GM12878 (cell line): ENCODE measurements around the gene GLO1. TPM values are rescaled to one million over a fixed set of nuclear protein-coding genes. Genes with fewer than 3 reads are reported as not detected.

Experiments used
- ATAC-seq: fragments of 200-7000 bp; cut with Tn5 transposase; 3 replicates; pipeline ENCODE4 v1.9.1; 2020; ENCODE audit warnings: mild to moderate bottlenecking, moderate library complexity
- BruUV-seq: library from RNA; stranded (reverse); fragments of 400-500 nt; replicated peaks from 2 replicates; lab custom pipeline; 2021; lab: Mats Ljungman, UMichigan
- CTCF ChIA-PET: fragments of 300-600 bp; sonication (Branson Sonifier 250); formaldehyde crosslinking; extraction: SDS; loops from one replicate; lab custom pipeline; 2021; ENCODE audit warnings: inconsistent platforms; lab: Yijun Ruan, JAX
- POLR2A ChIA-PET: fragments of 350-600 bp; formaldehyde crosslinking; extraction: SDS; loops from one replicate; lab custom pipeline; 2021; ENCODE audit warnings: inconsistent platforms; lab: Charles Lee
- RAD21 ChIA-PET: fragments of 300-600 bp; sonication (Branson Sonifier 250); formaldehyde crosslinking; loops from one replicate; lab custom pipeline; 2023; ENCODE audit warnings: antibody characterized with exemption; ENCODE audit not compliant: unreplicated experiment; lab: Charles Lee
- SMC1A ChIA-PET: fragments of 300-600 bp; sonication (Branson Sonifier 250); formaldehyde crosslinking; loops from one replicate; lab custom pipeline; 2023; ENCODE audit not compliant: unreplicated experiment, uncharacterized antibody; lab: Charles Lee
- DNase-seq: peaks from one replicate; pipeline ENCODE4 v3.0.0-alpha.2; 2011; ENCODE audit warnings: low read depth, low spot score
- FAIRE-seq: peaks from 3 replicates; lab custom pipeline; 2011; peaks lifted over from hg19 to GRCh38; lab: Jason Lieb, UNC
- H2AFZ ChIP-seq: 2 replicates; pipeline ENCODE4 v1.6.0; 2011; ENCODE audit warnings: low read depth, low read length, control low read depth; ENCODE audit not compliant: control insufficient read depth
- H3K27ac ChIP-seq: 2 replicates; pipeline ENCODE4 v1.5.1; 2011; ENCODE audit warnings: control low read depth; ENCODE audit not compliant: control insufficient read depth, insufficient read depth
- H3K27me3 ChIP-seq, 2 experiments: replicated peaks in 1 of 2; 2 replicates each; pipeline versions ENCODE4 v1.6.0 to v1.6.1; 2011; ENCODE audit warnings: low read length in 1 of 2; ENCODE audit not compliant: control insufficient read depth in 2 of 2, insufficient read depth in 2 of 2
- H3K36me3 ChIP-seq, 2 experiments: 2 replicates each; pipeline ENCODE4 v1.5.1; 2011; ENCODE audit warnings: low read length in 1 of 2; ENCODE audit not compliant: control insufficient read depth in 2 of 2, insufficient read depth in 2 of 2
- H3K4me1 ChIP-seq: 2 replicates; pipeline ENCODE4 v1.6.1; 2011; ENCODE audit warnings: mild to moderate bottlenecking, low read length, moderate library complexity, mixed read lengths; ENCODE audit not compliant: control insufficient read depth, insufficient read depth
- H3K4me2 ChIP-seq: 2 replicates; pipeline ENCODE4 v1.6.0; 2011; ENCODE audit warnings: control low read depth; ENCODE audit not compliant: control insufficient read depth, insufficient read depth
- H3K4me3 ChIP-seq: fragments of 200-600 bp; sonication (generic); 2 replicates; pipeline ENCODE4 v1.5.1; 2016
- H3K79me2 ChIP-seq: 2 replicates; pipeline ENCODE4 v1.6.0; 2011; ENCODE audit warnings: low read length; ENCODE audit not compliant: control insufficient read depth, insufficient read depth
- H3K9ac ChIP-seq: 2 replicates; pipeline ENCODE4 v1.8.0; 2011; ENCODE audit warnings: low read length, control low read depth, mixed read lengths; ENCODE audit not compliant: control insufficient read depth, insufficient read depth
- H3K9me3 ChIP-seq: replicated peaks from 3 replicates; pipeline ENCODE4 v1.5.1; 2011; ENCODE audit warnings: mild to moderate bottlenecking, low read length; ENCODE audit not compliant: control insufficient read depth, insufficient read depth
- H4K20me1 ChIP-seq: 2 replicates; pipeline ENCODE4 v1.6.0; 2011; ENCODE audit not compliant: control insufficient read depth, insufficient read depth
- ATF7 ChIP-seq: fragments of 450-650 bp; IDR thresholded peaks from 2 replicates; pipeline ENCODE4 v1.6.1; 2016; ENCODE audit warnings: low read depth, mild to moderate bottlenecking
- HDGF ChIP-seq: fragments of 450-650 bp; IDR thresholded peaks from 2 replicates; pipeline ENCODE4 v1.6.1; 2016; ENCODE audit warnings: antibody characterized with exemption
- MYB ChIP-seq: fragments of 150-350 bp; IDR thresholded peaks from 2 replicates; pipeline ENCODE4 v1.6.1; 2014; ENCODE audit warnings: mild to moderate bottlenecking, low read depth, low read length, borderline replicate concordance
- NFXL1 ChIP-seq: fragments of 450-650 bp; IDR thresholded peaks from 2 replicates; pipeline ENCODE4 v1.6.1; 2017; ENCODE audit warnings: antibody characterized with exemption, mild to moderate bottlenecking, borderline replicate concordance
- PAX5 ChIP-seq: IDR thresholded peaks from 2 replicates; pipeline ENCODE4 v1.6.1; 2011; ENCODE audit warnings: low read depth, low read length, borderline replicate concordance
- POLR2A ChIP-seq: IDR thresholded peaks from 2 replicates; pipeline ENCODE4 v1.6.1; 2011; ENCODE audit warnings: low read depth, mild to moderate bottlenecking, low read length
- SREBF2 ChIP-seq: IDR thresholded peaks from 2 replicates; pipeline ENCODE4 v1.6.1; 2012; ENCODE audit warnings: mild to moderate bottlenecking, low read length
- SRF ChIP-seq, 2 experiments: IDR thresholded peaks; 2 replicates each; pipeline ENCODE4 v1.6.1; 2011; ENCODE audit warnings: low read depth in 2 of 2, low read length in 2 of 2, mild to moderate bottlenecking in 1 of 2, moderate library complexity in 1 of 2
- TAF1 ChIP-seq: IDR thresholded peaks from 2 replicates; pipeline ENCODE4 v1.6.1; 2011; ENCODE audit warnings: mild to moderate bottlenecking, low read depth, low read length, borderline replicate concordance
- WRNIP1 ChIP-seq: IDR thresholded peaks from 2 replicates; pipeline ENCODE4 v1.6.1; 2011; ENCODE audit warnings: low read depth, low read length, improper control_type of control experiment, borderline replicate concordance
- ZBTB4 ChIP-seq: fragments of 450-650 bp; formaldehyde crosslinking; IDR thresholded peaks from 2 replicates; pipeline ENCODE4 v1.4.0; 2022; ENCODE audit warnings: mild to moderate bottlenecking, moderate library complexity
- ZBTB40 ChIP-seq: fragments of 450-650 bp; IDR thresholded peaks from 2 replicates; pipeline ENCODE4 v1.6.1; 2016; ENCODE audit warnings: mild to moderate bottlenecking, moderate library complexity, borderline replicate concordance
- ZNF217 ChIP-seq: fragments of 450-650 bp; IDR thresholded peaks from 2 replicates; pipeline ENCODE4 v1.6.1; 2017; ENCODE audit warnings: antibody characterized with exemption, mild to moderate bottlenecking
- ZNF622 ChIP-seq: fragments of 450-650 bp; IDR thresholded peaks from 2 replicates; pipeline ENCODE4 v1.6.1; 2017; ENCODE audit warnings: mild to moderate bottlenecking, inconsistent platforms
- WGBS: methylation state at CpG from one replicate; pipeline ENCODE4 v1.1.6; 2016; ENCODE audit warnings: low lambda C conversion rate; ENCODE audit not compliant: insufficient replicate concordance, insufficient coverage; ENCODE audit errors: missing lambda C conversion rate; 5-methylcytosine and 5-hydroxymethylcytosine counted together
- in situ Hi-C: fragments of 300-500 bp; cut with MboI; formaldehyde crosslinking; loops from 9 replicates; pipeline ENCODE4 v1.14.3; 2018; ENCODE audit warnings: mixed read lengths
- intact Hi-C: fragments of 100-400 bp; cut with micrococcal nuclease; formaldehyde crosslinking; loops from one replicate; pipeline ENCODE4 v1.14.2; 2022; ENCODE audit not compliant: unreplicated experiment
- polyA plus RNA-seq, 11 experiments: library from polyadenylated mRNA; depleted of rRNA in 4 of 11; unstranded in 6 of 11; stranded (reverse) in 5 of 11; fragments of >200 nt; fragmentation: Nextera tagmentation in 4 of 11; fragmentation: Illumina TruSeq in 1 of 11; extraction: Ambion mirVana in 4 of 11; extraction: Trizol in 1 of 11; gene quantifications; 1 replicate in 1 of 11; 2 replicates in 10 of 11; pipeline versions ENCODE4 v1.2.1 to v1.2.3, GENCODE V29; 2011 to 2016; ENCODE audit warnings: inconsistent platforms in 2 of 11, missing spikeins in 2 of 11, low read depth in 1 of 11
- total RNA-seq, 4 experiments: library from RNA; depleted of rRNA in 3 of 4; stranded (reverse); fragments of >200 nt in 3 of 4; fragmentation: Illumina TruSeq in 1 of 4; extraction: Trizol in 1 of 4; gene quantifications; 2 replicates each; pipeline versions ENCODE4 v1.2.1 to v1.2.3, GENCODE V29; 2013 to 2021
- TF ChIP-seq, protein P1 (sequence below): IDR thresholded peaks from 2 replicates; pipeline ENCODE4 v1.6.1; 2012; ENCODE audit warnings: mild to moderate bottlenecking, low read depth, low read length

Gene GLO1
- total and polyA plus RNA-seq, 10 of the 15 experiments (the other 5 are each of a cell fraction or from before 2014, with no cell fraction given), result 105 to 227 (median 150) TPM

- intact Hi-C loops (no loop called here), in situ Hi-C loops (no loop called here)
- H3K9ac ChIP-seq, result no peak overlapping the region
- ChIA-PET SMC1A (interaction anchor here (1.1 kb wide), 1 partner anchor 10 kb away, joined by 3 read pairs; no protein-coding TSS in a partner anchor), RAD21 (no interaction called here), CTCF (interaction anchor here (1.8 kb wide), 1 partner anchor 15 kb away, joined by 5 read pairs; no protein-coding TSS in a partner anchor), POLR2A (interaction anchor here (0.6 kb wide), 1 partner anchor 221 kb away, joined by 3 read pairs; no protein-coding TSS in a partner anchor)
- no peaks in the 10 kb centered on the region for H3K79me2 ChIP-seq
- DNase-seq (no peak), ATAC-seq (no peak), FAIRE-seq (no peak)
- no peak overlapping the region for H2AFZ ChIP-seq
- H3K36me3 ChIP-seq, result no peaks in the 10 kb centered on the region
- H3K27ac ChIP-seq, result no peak overlapping the region
- 36% methylated on average over 1 of the region's 1 CpG for WGBS
- H3K9me3 ChIP-seq, result no peaks in the 10 kb centered on the region; the same call in 2 of the 3 replicates
- no peak overlapping the region for H3K4me3 ChIP-seq
- no TSS peak for BruUV-seq
- peaks cover 7% of the 10 kb centered on the region for H3K4me1 ChIP-seq
- no peak overlapping the region for H3K4me2 ChIP-seq
- no peaks in the 10 kb centered on the region for H4K20me1 ChIP-seq
- H3K27me3 ChIP-seq, result no peaks in the 10 kb centered on the region; a peak in 1 of 4 replicates
- TF ChIP-seq ZNF217, result no peak
- TF ChIP-seq ZBTB4, result no peak
- TF ChIP-seq, protein P1, sequence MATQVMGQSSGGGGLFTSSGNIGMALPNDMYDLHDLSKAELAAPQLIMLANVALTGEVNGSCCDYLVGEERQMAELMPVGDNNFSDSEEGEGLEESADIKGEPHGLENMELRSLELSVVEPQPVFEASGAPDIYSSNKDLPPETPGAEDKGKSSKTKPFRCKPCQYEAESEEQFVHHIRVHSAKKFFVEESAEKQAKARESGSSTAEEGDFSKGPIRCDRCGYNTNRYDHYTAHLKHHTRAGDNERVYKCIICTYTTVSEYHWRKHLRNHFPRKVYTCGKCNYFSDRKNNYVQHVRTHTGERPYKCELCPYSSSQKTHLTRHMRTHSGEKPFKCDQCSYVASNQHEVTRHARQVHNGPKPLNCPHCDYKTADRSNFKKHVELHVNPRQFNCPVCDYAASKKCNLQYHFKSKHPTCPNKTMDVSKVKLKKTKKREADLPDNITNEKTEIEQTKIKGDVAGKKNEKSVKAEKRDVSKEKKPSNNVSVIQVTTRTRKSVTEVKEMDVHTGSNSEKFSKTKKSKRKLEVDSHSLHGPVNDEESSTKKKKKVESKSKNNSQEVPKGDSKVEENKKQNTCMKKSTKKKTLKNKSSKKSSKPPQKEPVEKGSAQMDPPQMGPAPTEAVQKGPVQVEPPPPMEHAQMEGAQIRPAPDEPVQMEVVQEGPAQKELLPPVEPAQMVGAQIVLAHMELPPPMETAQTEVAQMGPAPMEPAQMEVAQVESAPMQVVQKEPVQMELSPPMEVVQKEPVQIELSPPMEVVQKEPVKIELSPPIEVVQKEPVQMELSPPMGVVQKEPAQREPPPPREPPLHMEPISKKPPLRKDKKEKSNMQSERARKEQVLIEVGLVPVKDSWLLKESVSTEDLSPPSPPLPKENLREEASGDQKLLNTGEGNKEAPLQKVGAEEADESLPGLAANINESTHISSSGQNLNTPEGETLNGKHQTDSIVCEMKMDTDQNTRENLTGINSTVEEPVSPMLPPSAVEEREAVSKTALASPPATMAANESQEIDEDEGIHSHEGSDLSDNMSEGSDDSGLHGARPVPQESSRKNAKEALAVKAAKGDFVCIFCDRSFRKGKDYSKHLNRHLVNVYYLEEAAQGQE, result no peak
- no peak for TF ChIP-seq TAF1
- no peak for TF ChIP-seq PAX5
- no peak for TF ChIP-seq SRF (IDR thresholded peaks at IDR 0.05; ENCODE audit: low read depth in 2 of 2, low read length in 2 of 2)
- TF ChIP-seq POLR2A, result no peak
- TF ChIP-seq ZNF622, result no peak
- TF ChIP-seq SREBF2, result no peak
- TF ChIP-seq HDGF, result no peak
- no peak for TF ChIP-seq ZBTB40
- TF ChIP-seq MYB, result no peak
- TF ChIP-seq NFXL1, result no peak
- no peak for TF ChIP-seq WRNIP1
- TF ChIP-seq ATF7, result no peak
Measured at GRCh38 chr6:38719358-38719757, 16.4 kb upstream of the GLO1 start.
